CD4-positive, alpha-beta T cell treated with Interleukin-15 for 1 hour (primary cell): Measurements from ENCODE around the gene DDX10.

Experiments
- DNase-seq: peaks from one replicate; pipeline ENCODE4 v3.0.0-alpha.2; 2020

Gene DDX10

GRCh38 chr11:108914981-108915380, 250.1 kb downstream of the DDX10 start:
- no peak for DNase-seq

DNA sequence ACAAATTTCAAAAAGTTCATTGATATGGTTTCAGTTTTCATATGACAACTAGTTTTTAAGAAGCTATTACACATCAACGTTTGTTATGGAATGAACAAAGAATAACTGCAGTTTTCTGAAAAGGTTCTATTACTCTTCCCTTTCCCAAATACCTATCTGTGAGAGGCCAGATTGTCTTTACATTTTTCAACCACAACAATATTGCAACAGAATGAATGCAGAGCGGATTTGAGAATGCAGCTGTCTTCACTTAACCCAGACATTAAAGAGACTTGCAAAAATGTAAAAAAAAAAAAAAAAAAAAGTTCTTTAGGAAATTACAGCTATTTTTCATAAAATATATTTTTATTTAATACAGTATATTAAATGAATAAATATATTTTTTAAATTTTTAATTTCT, 250.8 kb downstream of the DDX10 start:
- no peak for DNase-seq

GRCh38 chr11:108916290-108916689, 251.4 kb downstream of the DDX10 start:
- no peak for DNase-seq

GRCh38 chr11:108916935-108917334, 252.1 kb downstream of the DDX10 start:
- DNase-seq: no peak

GRCh38 chr11:108921211-108921610, 256.3 kb downstream of the DDX10 start:
- DNase-seq: no peak

- no peak for DNase-seq
Observed at GRCh38 chr11:108922241-108922640, 257.4 kb downstream of the DDX10 start.

GRCh38 chr11:108923413-108923812, 258.5 kb downstream of the DDX10 start:
- no peak for DNase-seq

DNA sequence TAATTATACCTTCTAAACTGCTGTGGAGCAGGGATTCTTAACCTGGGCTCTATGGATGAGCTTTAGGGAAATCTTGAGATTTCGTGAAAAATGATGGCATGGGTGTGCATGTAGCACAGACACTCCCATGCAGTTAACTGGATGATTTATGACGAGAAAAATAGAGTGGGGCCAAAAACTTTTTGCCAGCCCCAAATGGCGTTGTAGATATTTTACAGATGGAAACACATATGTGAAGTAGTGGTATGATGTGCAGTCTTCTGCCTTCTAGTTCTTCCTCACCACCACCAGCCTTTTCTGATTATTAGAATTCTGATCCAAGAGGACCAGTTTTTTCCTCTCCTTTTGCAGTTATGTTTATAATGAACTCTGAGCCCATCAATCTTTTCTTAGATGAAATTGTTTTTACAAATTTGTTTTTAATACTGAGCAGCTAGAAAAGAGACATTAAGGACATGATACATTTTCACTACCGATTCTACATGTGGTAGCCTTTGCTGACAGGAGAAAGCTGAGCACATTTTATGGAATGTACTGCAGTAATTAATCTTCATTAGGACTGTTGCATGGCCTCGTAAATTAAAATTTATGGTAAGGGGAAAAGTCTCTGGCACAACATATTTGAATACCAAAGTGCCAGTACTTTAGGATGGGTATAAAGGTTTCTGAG, 261.4 kb downstream of the DDX10 start:
- no peak for DNase-seq

DNA sequence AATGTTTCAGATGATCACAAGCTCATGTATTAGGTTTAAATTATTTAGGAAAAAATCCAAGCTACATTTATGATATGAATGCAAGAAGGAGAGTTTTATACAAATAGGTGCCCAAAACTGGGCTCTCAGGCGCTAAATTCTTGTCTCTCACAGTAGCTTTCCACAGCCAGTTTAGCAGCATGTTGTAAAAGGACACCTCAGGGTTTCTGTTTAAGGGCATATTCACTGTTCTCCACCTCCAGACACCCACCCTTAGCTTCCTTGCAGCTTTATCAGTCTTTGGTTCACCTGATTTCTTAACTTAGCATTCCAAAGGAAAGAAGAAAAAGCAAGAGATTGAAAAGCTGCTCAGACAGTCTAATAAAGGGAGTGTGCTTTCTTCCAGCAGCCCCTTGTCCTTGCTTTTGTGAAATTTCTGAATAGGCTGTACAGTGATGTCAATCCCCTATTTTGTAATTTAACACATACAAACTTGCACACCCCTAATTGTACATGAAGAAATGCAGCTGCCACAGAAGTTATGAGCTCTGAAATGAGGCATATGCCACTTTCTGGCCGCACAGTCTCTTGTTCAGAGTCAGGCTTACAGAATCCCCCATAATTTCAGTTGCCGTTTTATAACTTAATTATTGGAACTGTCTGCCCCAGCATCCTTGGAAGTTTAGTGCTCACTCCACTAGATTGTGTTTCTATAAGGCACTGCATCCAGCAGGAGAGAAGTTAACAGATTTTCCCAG, 262.1 kb downstream of the DDX10 start:
- DNase-seq: no peak

DNA sequence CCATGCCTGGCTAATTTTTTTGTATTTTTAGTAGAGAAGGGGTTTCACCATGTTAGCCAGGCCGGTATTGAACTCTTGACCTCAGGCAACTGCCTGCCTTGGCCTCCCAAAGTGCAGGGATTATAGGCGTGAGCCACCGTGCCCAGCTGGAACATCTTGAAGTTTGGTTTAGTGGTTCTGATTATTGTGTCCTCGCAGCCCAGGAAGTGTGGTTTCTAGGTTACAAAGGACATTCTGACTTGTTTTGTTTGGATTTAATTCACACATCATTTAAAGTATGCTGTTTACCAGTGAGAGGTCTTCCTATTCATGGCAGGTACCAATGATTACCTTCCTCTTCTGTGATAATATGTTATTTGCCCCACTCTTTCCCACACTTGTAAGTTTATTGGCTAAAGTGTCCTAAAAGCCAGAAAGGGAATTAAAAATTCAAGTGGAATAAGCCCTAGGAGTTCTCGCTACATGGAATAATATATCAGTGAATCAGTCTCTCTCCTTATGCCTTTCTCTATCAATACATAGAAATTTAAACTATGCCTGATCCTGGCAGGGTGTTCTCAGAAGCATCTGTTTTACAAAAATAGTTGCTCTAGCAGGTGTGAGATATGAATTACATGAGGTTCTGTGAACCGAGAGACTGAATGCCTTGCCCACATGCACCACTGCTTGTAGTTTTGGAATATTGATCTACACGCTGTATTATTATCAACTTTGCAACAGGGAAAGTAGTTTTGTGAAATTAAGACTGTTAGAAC, 263.1 kb downstream of the DDX10 start:
- no peak for DNase-seq

GRCh38 chr11:108929241-108929640, 264.4 kb downstream of the DDX10 start:
- DNase-seq: no peak

GRCh38 chr11:108931168-108931567, 266.3 kb downstream of the DDX10 start:
- no peak for DNase-seq

GRCh38 chr11:108933630-108934029, 268.8 kb downstream of the DDX10 start:
- DNase-seq: no peak

- no peak for DNase-seq
Observed at GRCh38 chr11:108934289-108934688, 269.4 kb downstream of the DDX10 start.

- no peak for DNase-seq
Observed at GRCh38 chr11:108934696-108935095, 269.8 kb downstream of the DDX10 start.

- no peak for DNase-seq
Observed at GRCh38 chr11:108937746-108938145, 272.9 kb downstream of the DDX10 start.

DNA sequence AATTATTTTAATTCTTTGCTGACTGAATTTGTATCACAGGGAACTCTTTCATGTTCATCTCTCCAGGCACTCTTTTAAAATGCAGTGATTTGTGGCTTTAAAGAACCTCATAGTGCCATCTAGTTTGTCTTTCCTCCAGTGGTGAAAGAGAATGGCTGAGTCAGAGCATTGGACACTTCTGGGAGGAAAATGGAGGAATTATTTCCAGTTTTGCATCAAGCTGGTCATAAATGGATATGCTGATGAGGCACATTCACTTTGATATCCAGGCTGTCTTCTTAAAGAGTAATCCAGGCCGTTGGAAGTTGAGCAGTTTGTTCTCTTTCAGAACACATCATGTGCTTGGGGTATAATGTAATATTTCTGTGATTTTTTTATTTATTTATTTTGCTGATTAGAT, 273.7 kb downstream of the DDX10 start:
- DNase-seq: no peak

DNA sequence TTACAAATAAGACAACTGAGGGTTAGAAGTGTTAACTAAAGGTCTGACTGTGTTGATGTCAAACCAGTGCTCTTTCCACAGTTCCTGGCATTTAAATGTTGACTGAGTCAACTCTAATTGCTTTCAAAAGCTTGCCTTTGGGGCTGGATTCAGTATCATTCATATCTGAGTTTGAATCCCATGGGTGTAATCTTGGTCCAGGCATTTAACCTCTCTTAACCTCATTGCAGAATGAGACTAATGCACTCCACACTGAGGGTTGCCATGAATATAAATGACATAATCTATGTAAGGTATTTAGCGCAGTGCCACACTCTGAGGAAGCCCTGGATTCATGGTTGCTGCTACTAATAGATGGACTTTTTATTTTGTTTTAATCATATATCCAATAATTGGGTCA, 274.3 kb downstream of the DDX10 start:
- no peak for DNase-seq

- no peak for DNase-seq
Observed at GRCh38 chr11:108943853-108944252, 279.0 kb downstream of the DDX10 start.

DNA sequence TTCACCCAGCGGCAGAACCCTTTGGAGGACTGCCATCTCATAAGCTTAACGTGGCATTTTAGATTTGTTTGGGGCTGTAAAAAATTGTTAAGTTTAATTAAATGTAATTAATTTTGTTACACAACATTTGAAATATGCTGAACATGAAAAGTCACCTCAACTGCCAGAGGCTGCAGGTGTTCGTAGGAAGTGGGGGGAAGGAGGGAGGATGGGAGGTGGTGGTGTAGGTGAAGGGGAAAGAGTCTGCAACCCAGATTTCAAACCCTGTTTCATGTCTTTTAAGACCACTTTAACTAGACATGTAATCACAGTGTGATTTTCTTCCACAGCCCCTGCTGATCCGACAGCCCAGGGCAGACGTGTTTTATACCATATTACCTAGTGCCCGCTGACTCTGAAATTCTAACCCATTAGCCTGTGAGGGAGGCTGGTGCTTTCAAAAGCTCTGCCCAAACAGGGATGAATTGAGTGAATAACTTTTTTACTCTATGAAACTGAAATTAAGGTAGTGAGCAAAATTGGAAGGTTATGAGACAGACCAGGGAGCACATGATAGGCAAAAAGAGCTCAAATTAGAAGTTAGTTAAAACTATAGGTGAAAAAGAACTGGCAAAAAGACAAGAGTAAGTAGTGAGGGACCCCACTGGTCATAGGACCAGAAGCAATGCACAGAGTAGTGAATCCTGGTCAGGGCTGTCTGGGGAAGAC, 279.8 kb downstream of the DDX10 start:
- DNase-seq: no peak

DNA sequence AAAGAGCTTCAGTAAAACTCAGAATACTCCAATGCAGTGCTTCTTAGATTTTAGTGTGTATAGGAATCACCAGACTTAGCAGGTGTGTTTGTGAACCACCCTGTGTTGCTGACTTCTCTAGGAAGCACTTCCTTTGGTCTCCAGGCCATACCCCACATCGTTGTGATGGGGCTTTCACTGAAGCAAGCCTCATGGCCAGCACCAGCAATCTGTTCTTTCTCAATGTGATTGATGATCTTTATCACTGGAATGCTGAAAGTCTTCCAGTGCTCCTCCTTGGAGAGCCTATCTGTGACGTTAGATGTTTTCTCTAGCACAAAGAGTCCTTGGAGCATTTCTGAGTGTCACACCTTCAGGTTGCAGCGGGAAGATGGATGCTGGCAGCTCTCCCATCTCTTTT, 280.5 kb downstream of the DDX10 start:
- no peak for DNase-seq

DNA sequence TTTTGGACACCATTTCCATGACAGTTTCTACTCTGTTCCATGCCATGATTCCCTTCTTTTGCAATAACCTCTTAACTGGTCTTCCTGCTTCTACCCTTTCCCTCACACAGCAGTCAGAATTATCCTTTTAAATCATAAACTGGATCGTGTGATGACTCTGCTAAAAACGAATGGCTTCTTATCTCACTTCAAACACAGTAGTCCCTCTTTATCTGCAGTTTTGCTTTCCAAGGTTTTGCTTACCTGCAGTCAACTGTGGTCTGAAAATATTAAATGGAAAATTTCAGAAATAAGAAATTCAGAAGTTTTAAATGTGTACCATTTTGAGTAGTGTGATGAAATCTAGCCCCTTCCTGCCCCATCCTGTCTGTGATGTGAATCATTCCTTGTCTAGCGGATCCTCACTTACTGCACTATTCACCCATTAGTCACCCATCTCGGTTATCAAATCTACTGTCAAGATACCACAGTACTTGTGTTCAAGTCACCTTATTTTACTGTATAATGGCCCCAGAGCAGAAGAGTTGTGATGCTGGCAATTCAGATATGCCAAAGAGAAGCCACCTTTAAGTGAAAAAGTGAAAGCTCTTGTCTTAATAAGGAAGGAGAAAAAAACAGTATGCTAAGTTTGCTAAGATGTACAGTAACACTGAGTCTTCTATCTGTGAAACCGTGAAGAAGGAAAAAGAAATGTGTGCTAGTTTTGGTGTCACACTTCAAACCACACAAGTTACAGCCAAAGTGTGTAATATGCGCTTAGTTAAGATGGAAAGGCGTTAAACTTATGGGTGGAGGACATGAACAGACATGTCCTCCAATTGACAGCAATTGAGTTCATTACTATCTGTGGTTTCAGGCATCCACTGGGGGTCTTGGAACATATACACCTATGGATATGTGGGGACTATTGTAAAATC, 283.0 kb downstream of the DDX10 start:
- DNase-seq: no peak
